ENCODE measurements around the gene ATF5. TPM values are rescaled to one million over a fixed set of nuclear protein-coding genes. Genes with fewer than 3 reads are reported as not detected.

The ATF5 gene
- total RNA-seq, 6 experiments from 2014 or later = 475 to 1,724 (median 619) TPM

GRCh38 chr19:49927526-49928264, 1.3 kb upstream of the ATF5 start:
- Histone ChIP-seq H3K36me3 (peaks cover 0 to 24% (median 17%) of the 10 kb centered on the region in 4 donors), H3K9me3 (no peaks in the 10 kb centered on the region), H3K27ac (peak overlapping the region; percentile 86 to 93 (median 92)), H3K4me1 (peaks cover 0 to 38% (median 9%) of the 10 kb centered on the region in 4 donors), H3K4me3 (peak overlapping the region; percentile 95 to 98 (median 98)), H3K27me3 (no peaks in the 10 kb centered on the region)
- DNase-seq (no peak), ATAC-seq (no peak)
- 76% methylated on average over 14 of the region's 14 CpGs for WGBS (ENCODE audit: insufficient coverage, low coverage, low lambda C conversion rate, missing lambda C conversion rate)
- TF ChIP-seq CTCF (IDR thresholded peaks at IDR 0.05) = no peak
- no peak for TF ChIP-seq POLR2A (IDR thresholded peaks at IDR 0.05)
- intact Hi-C loops (cut with DNase I) = no loop called here

GRCh38 chr19:49929611-49930482, 842 bp downstream of the ATF5 start:
- Histone ChIP-seq H3K4me1 (peaks cover 0 to 31% (median 8%) of the 10 kb centered on the region in 4 donors), H3K27ac (peak overlapping the region; percentile 86 to 93 (median 92)), H3K9me3 (no peaks in the 10 kb centered on the region), H3K36me3 (peaks cover 0 to 31% (median 20%) of the 10 kb centered on the region in 4 donors), H3K27me3 (no peaks in the 10 kb centered on the region), H3K4me3 (peak overlapping the region; percentile 95 to 98 (median 98))
- 3% methylated on average over 26 of the region's 43 CpGs for WGBS (ENCODE audit: insufficient coverage, low coverage, low lambda C conversion rate, missing lambda C conversion rate)
- intact Hi-C loops (cut with DNase I) = no loop called here
- TF ChIP-seq CTCF (IDR thresholded peaks at IDR 0.05) (peak in 1 of 4 donors; percentile 5), POLR2A (IDR thresholded peaks at IDR 0.05) (peak; percentile 68)
- DNase-seq = peak; percentile 92 to 97 (median 96)
- ATAC-seq = peak; percentile 71 to 89 (median 78)

- ATAC-seq = peak in 2 of 4 donors; percentile 2 to 15
- H3K36me3 ChIP-seq = peaks cover 0 to 31% (median 20%) of the 10 kb centered on the region in 4 donors
- H3K4me1 ChIP-seq = peaks cover 0 to 26% (median 8%) of the 10 kb centered on the region in 4 donors
- H3K27me3 ChIP-seq = no peaks in the 10 kb centered on the region
- WGBS (ENCODE audit: insufficient coverage, low coverage, low lambda C conversion rate, missing lambda C conversion rate) = 36% methylated on average over 6 of the region's 15 CpGs
- peak; percentile 60 to 68 (median 63) for DNase-seq
- no peak overlapping the region for H3K27ac ChIP-seq
- H3K9me3 ChIP-seq = no peaks in the 10 kb centered on the region
- TF ChIP-seq POLR2A (IDR thresholded peaks at IDR 0.05) (no peak), CTCF (IDR thresholded peaks at IDR 0.05) (no peak)
- peak overlapping the region; percentile 95 to 98 (median 98) for H3K4me3 ChIP-seq
- intact Hi-C loops (cut with DNase I) = no loop called here
These were observed 1.5 kb downstream of the ATF5 start for GRCh38 chr19:49930483-49931011.

GRCh38 chr19:49931293-49932040, 2.5 kb downstream of the ATF5 start:
- ATAC-seq (no peak), DNase-seq (no peak)
- Histone ChIP-seq H3K27ac (no peak overlapping the region), H3K4me1 (peaks cover 0 to 26% (median 8%) of the 10 kb centered on the region in 4 donors), H3K27me3 (no peaks in the 10 kb centered on the region), H3K4me3 (peak overlapping the region; percentile 95 to 98 (median 98)), H3K36me3 (peaks cover 0 to 31% (median 20%) of the 10 kb centered on the region in 4 donors), H3K9me3 (no peaks in the 10 kb centered on the region)
- intact Hi-C loops (cut with DNase I) = no loop called here
- TF ChIP-seq POLR2A (IDR thresholded peaks at IDR 0.05) = no peak
- no peak for TF ChIP-seq CTCF (IDR thresholded peaks at IDR 0.05)
- 46% methylated on average over 7 of the region's 7 CpGs for WGBS (ENCODE audit: insufficient coverage, low coverage, low lambda C conversion rate, missing lambda C conversion rate)

Data from right lobe of liver (tissue), 6 donors.